ENCODE measurements around the gene IL12B. TPM values are rescaled to one million over a fixed set of nuclear protein-coding genes. Genes with fewer than 3 reads are reported as not detected.
"Not testable (repeated sequence)": the region's sequence is repeated elsewhere in the genome, so short reads cannot be mapped to it uniquely, and the experiment has no call there.

Gene IL12B
- total RNA-seq, 1 donor from 2014 or later: not detected

DNA sequence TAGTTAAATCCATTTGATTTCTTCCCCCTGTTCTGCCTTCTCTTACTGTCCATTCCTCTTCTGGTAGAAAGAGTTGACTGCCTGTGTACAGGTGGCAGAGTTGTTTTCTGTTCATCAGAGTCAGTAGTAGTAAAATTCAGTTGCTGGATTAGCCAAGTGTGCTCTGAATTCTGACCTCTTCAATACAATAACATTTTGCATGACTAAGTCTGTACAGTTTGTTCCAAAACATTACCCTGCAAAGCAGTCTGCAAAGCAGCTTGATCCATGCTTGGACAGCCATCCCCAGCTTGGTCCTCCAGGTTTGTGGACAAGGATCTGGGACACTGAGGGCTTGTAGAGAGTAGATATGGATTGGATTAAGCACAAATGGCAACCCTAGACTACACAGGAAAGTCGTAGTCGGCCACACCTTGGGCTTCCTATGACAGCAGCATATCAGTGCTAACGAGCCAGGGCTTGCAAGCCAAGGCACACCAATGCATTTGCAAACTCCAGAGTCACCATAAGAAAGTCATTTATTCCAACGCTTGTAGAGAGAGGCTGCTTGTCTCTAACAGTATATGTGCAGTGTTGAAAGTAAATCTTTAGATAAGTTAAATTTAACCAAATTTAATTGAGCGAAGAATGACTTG lies 25.2 kb downstream of the IL12B start:
- Mint-ChIP-seq H3K27me3 (ENCODE audit: unreplicated experiment) (peaks cover 57% of the 10 kb centered on the region), H3K4me1 (ENCODE audit: unreplicated experiment) (peaks cover 3% of the 10 kb centered on the region), H3K9me3 (ENCODE audit: unreplicated experiment) (peaks cover 19% of the 10 kb centered on the region), H3K4me3 (ENCODE audit: unreplicated experiment) (no peak overlapping the region), H3K36me3 (ENCODE audit: unreplicated experiment) (no peaks in the 10 kb centered on the region), H3K27ac (ENCODE audit: unreplicated experiment) (no peak overlapping the region)
- TF ChIP-seq, protein P1, sequence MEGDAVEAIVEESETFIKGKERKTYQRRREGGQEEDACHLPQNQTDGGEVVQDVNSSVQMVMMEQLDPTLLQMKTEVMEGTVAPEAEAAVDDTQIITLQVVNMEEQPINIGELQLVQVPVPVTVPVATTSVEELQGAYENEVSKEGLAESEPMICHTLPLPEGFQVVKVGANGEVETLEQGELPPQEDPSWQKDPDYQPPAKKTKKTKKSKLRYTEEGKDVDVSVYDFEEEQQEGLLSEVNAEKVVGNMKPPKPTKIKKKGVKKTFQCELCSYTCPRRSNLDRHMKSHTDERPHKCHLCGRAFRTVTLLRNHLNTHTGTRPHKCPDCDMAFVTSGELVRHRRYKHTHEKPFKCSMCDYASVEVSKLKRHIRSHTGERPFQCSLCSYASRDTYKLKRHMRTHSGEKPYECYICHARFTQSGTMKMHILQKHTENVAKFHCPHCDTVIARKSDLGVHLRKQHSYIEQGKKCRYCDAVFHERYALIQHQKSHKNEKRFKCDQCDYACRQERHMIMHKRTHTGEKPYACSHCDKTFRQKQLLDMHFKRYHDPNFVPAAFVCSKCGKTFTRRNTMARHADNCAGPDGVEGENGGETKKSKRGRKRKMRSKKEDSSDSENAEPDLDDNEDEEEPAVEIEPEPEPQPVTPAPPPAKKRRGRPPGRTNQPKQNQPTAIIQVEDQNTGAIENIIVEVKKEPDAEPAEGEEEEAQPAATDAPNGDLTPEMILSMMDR (IDR thresholded peaks at IDR 0.05): no peak
- no peak for DNase-seq (ENCODE audit: extremely low spot score, unreplicated experiment)

DNA sequence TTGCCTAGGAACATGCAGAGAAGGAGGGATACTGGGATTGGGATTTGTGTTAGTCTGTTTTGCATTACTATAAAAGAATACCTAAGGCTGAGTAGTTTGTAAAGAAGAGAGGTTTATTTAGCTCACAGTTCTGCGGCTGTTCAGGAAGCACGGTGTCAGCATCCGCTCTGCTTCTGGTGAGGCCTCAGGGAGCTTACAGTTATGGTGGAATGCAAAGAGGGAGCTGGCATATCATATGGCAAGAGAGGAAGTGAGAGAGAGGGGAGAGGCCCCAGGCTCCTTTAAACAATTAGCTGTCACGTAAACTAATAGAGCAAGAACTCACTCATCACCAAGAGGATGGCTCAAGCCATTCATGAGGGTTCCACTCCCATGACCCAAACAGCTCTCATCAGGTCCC lies 27.0 kb downstream of the IL12B start:
- Mint-ChIP-seq H3K4me3 (ENCODE audit: unreplicated experiment) (no peak overlapping the region), H3K9me3 (ENCODE audit: unreplicated experiment) (peaks cover 26% of the 10 kb centered on the region), H3K27me3 (ENCODE audit: unreplicated experiment) (peaks cover 53% of the 10 kb centered on the region)

DNA sequence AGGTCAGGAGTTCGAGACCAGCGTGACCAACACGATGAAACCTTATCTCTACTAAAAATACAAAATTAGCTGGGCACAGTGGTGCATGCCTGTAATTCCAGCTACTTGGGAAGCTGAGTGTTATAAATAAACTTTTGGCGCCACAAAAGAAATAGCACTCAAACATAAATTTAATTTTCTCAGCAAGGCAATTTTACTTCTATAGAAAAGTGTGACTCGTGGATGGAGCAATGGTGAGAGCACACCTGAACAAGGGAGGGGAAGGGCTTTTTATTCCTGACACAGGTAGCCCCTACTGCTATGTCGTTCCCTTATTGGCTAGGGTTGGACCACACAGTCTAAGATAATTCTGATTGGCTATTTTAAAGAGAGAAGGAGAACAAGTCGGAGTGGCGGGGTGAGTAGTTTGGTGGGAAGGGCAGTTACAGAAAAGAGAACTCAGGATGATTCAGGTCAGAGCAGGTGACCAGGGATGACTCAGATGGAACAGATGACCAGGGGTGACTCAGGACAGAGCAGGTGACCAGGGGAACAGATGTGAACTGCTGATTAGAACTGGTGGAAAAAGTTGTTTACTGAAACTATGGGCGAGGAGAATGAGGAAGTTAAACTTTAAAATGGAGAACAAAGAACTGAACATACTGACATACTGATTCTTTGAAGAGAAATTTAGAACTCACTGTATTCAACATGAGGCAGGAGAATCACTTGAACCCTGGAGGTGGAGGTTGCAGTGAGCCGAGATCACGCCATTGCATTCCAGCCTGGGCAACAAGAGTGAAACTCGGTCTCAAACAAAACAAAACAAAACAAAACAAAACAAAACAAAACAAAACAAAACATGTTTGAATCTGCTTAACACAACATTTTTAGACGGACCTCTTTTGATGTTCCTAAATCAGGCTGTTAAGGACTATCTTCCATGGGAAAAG lies 28.1 kb downstream of the IL12B start:
- peaks cover 42% of the 10 kb centered on the region for H3K27me3 Mint-ChIP-seq (ENCODE audit: unreplicated experiment)
- H3K36me3 Mint-ChIP-seq (ENCODE audit: unreplicated experiment); H3K4me1 Mint-ChIP-seq (ENCODE audit: unreplicated experiment); DNase-seq (ENCODE audit: extremely low spot score, unreplicated experiment); H3K4me3 Mint-ChIP-seq (ENCODE audit: unreplicated experiment); H3K27ac Mint-ChIP-seq (ENCODE audit: unreplicated experiment): not testable (repeated sequence)
- H3K9me3 Mint-ChIP-seq (ENCODE audit: unreplicated experiment): peaks cover 35% of the 10 kb centered on the region

More for the DNA sequence above, 27.0 kb downstream of the IL12B start:
- Mint-ChIP-seq H3K27ac (ENCODE audit: unreplicated experiment) (no peak overlapping the region), H3K36me3 (ENCODE audit: unreplicated experiment) (peaks cover 2% of the 10 kb centered on the region), H3K4me1 (ENCODE audit: unreplicated experiment) (peaks cover 3% of the 10 kb centered on the region)
- DNase-seq (ENCODE audit: extremely low spot score, unreplicated experiment): no peak
- TF ChIP-seq, protein P1 (IDR thresholded peaks at IDR 0.05): no peak

DNA sequence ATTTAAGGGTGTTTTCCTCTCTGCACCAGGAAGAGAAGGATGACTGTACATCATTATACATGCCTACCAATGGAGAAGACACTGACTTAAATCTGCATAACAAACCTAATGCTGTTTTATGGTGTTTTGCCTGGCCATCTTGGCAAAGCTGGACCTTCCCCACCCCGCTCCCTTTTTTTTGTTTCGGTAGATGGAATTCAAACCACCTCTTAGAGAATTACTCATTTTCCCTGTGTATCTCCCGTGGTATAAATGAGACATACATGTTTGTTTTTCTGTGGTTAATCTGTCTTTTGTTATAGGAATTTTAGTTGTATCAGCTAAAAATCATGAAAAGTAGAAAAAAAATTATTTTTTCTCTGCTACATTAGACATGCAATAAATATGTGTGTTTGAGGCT lies 28.8 kb downstream of the IL12B start:
- no peak for DNase-seq (ENCODE audit: extremely low spot score, unreplicated experiment)
- Mint-ChIP-seq H3K4me1 (ENCODE audit: unreplicated experiment) (peaks cover 3% of the 10 kb centered on the region), H3K27ac (ENCODE audit: unreplicated experiment) (no peak overlapping the region), H3K9me3 (ENCODE audit: unreplicated experiment) (peaks cover 36% of the 10 kb centered on the region), H3K27me3 (ENCODE audit: unreplicated experiment) (peaks cover 40% of the 10 kb centered on the region), H3K36me3 (ENCODE audit: unreplicated experiment) (peaks cover 2% of the 10 kb centered on the region), H3K4me3 (ENCODE audit: unreplicated experiment) (no peak overlapping the region)
- TF ChIP-seq, protein P1 (IDR thresholded peaks at IDR 0.05): no peak

- peaks cover 13% of the 10 kb centered on the region for H3K27me3 Mint-ChIP-seq (ENCODE audit: unreplicated experiment)
- not testable (repeated sequence) for H3K4me3 Mint-ChIP-seq (ENCODE audit: unreplicated experiment); H3K4me1 Mint-ChIP-seq (ENCODE audit: unreplicated experiment)
Observed at GRCh38 chr5:159297300-159297699, 33.0 kb downstream of the IL12B start.

GRCh38 chr5:159294921-159295320 lies 35.4 kb downstream of the IL12B start:
- TF ChIP-seq, protein P1 (IDR thresholded peaks at IDR 0.05): no peak
- Mint-ChIP-seq H3K4me3 (ENCODE audit: unreplicated experiment) (no peak overlapping the region), H3K4me1 (ENCODE audit: unreplicated experiment) (no peaks in the 10 kb centered on the region), H3K27ac (ENCODE audit: unreplicated experiment) (no peak overlapping the region), H3K27me3 (ENCODE audit: unreplicated experiment) (peaks cover 12% of the 10 kb centered on the region), H3K36me3 (ENCODE audit: unreplicated experiment) (peaks cover 2% of the 10 kb centered on the region), H3K9me3 (ENCODE audit: unreplicated experiment) (peaks cover 22% of the 10 kb centered on the region)
- no peak for DNase-seq (ENCODE audit: extremely low spot score, unreplicated experiment)

More at GRCh38 chr5:159297300-159297699, 33.0 kb downstream of the IL12B start:
- not testable (repeated sequence) for H3K27ac Mint-ChIP-seq (ENCODE audit: unreplicated experiment); H3K36me3 Mint-ChIP-seq (ENCODE audit: unreplicated experiment); DNase-seq (ENCODE audit: extremely low spot score, unreplicated experiment)
- H3K9me3 Mint-ChIP-seq (ENCODE audit: unreplicated experiment): peaks cover 26% of the 10 kb centered on the region
